ENCODE measurements around the gene EIF2AK3. TPM values are rescaled to one million over a fixed set of nuclear protein-coding genes. Genes with fewer than 3 reads are reported as not detected.
"Not testable (repeated sequence)": the region's sequence is repeated elsewhere in the genome, so short reads cannot be mapped to it uniquely, and the experiment has no call there.

The EIF2AK3 gene
- total RNA-seq, 1 experiment from 2014 or later = 18.4 TPM

GRCh38 chr2:88627856-88628570, 749 bp upstream of the EIF2AK3 start:
- Histone ChIP-seq H3K9me3 (ENCODE audit: low read length) (no peaks in the 10 kb centered on the region), H4K20me1 (ENCODE audit: insufficient read depth, low read depth, low read length) (peaks cover 7% of the 10 kb centered on the region; the same call in 1 of the 2 replicates), H3K4me2 (ENCODE audit: low read depth, low read length, poor library complexity, severe bottlenecking) (peak overlapping the region; percentile 84), H3K79me2 (ENCODE audit: low read length) (peaks cover 36% of the 10 kb centered on the region), H2AFZ (ENCODE audit: low read length) (peak overlapping the region; percentile 83), H3K9me2 (replicated peaks; ENCODE audit: insufficient read depth, low read length) (no peaks in the 10 kb centered on the region), H3K27me3 (ENCODE audit: low read length) (no peaks in the 10 kb centered on the region), H3K27ac (ENCODE audit: low read length) (peak overlapping the region; percentile 76), H3K9ac (ENCODE audit: low read length) (peak overlapping the region; percentile 75), H3K36me3 (ENCODE audit: insufficient read depth, low read length) (no peaks in the 10 kb centered on the region), H3K4me3 (ENCODE audit: low read length) (peak overlapping the region; percentile 76), H3K4me1 (ENCODE audit: low read length) (peaks cover 42% of the 10 kb centered on the region)
- peak; percentile 91 for DNase-seq

GRCh38 chr2:88626171-88627054, 851 bp downstream of the EIF2AK3 start:
- Histone ChIP-seq H3K79me2 (ENCODE audit: low read length) (peaks cover 49% of the 10 kb centered on the region), H3K27ac (ENCODE audit: low read length) (no peak overlapping the region), H3K27me3 (ENCODE audit: low read length) (no peaks in the 10 kb centered on the region), H3K36me3 (ENCODE audit: insufficient read depth, low read length) (no peaks in the 10 kb centered on the region), H2AFZ (ENCODE audit: low read length) (peak overlapping the region; percentile 90; the same call in 1 of the 2 replicates), H3K9me3 (ENCODE audit: low read length) (no peaks in the 10 kb centered on the region), H3K4me2 (ENCODE audit: low read depth, low read length, poor library complexity, severe bottlenecking) (peak overlapping the region; percentile 84), H4K20me1 (ENCODE audit: insufficient read depth, low read depth, low read length) (peaks cover 7% of the 10 kb centered on the region; the same call in 1 of the 2 replicates), H3K4me3 (ENCODE audit: low read length) (peak overlapping the region; percentile 89), H3K9me2 (replicated peaks; ENCODE audit: insufficient read depth, low read length) (no peaks in the 10 kb centered on the region), H3K4me1 (ENCODE audit: low read length) (peaks cover 52% of the 10 kb centered on the region), H3K9ac (ENCODE audit: low read length) (peak overlapping the region; percentile 79)
- DNase-seq = peak; percentile 70

- H3K4me3 ChIP-seq (ENCODE audit: low read length) = peak overlapping the region; percentile 53
- peaks cover 7% of the 10 kb centered on the region; the same call in 1 of the 2 replicates for H4K20me1 ChIP-seq (ENCODE audit: insufficient read depth, low read depth, low read length)
- DNase-seq = no peak
- no peak overlapping the region for H2AFZ ChIP-seq (ENCODE audit: low read length)
- H3K4me2 ChIP-seq (ENCODE audit: low read depth, low read length, poor library complexity, severe bottlenecking) = peak overlapping the region; percentile 84
- no peaks in the 10 kb centered on the region for H3K36me3 ChIP-seq (ENCODE audit: insufficient read depth, low read length)
- H3K79me2 ChIP-seq (ENCODE audit: low read length) = peaks cover 67% of the 10 kb centered on the region
- H3K27me3 ChIP-seq (ENCODE audit: low read length) = no peaks in the 10 kb centered on the region
- no peak overlapping the region for H3K27ac ChIP-seq (ENCODE audit: low read length)
- peaks cover 52% of the 10 kb centered on the region for H3K4me1 ChIP-seq (ENCODE audit: low read length)
- H3K9me3 ChIP-seq (ENCODE audit: low read length) = no peaks in the 10 kb centered on the region
- H3K9me2 ChIP-seq (replicated peaks; ENCODE audit: insufficient read depth, low read length) = no peaks in the 10 kb centered on the region
- peak overlapping the region; percentile 42 for H3K9ac ChIP-seq (ENCODE audit: low read length)
These were observed 2.8 kb downstream of the EIF2AK3 start for GRCh38 chr2:88624477-88624876.

GRCh38 chr2:88623831-88624465, 3.3 kb downstream of the EIF2AK3 start:
- H3K9me3 ChIP-seq (ENCODE audit: low read length); H2AFZ ChIP-seq (ENCODE audit: low read length); H3K9me2 ChIP-seq (replicated peaks; ENCODE audit: insufficient read depth, low read length); H3K36me3 ChIP-seq (ENCODE audit: insufficient read depth, low read length); DNase-seq; H3K27me3 ChIP-seq (ENCODE audit: low read length); H4K20me1 ChIP-seq (ENCODE audit: insufficient read depth, low read depth, low read length): not testable (repeated sequence)
- Histone ChIP-seq H3K4me1 (ENCODE audit: low read length) (peaks cover 51% of the 10 kb centered on the region), H3K9ac (ENCODE audit: low read length) (peak overlapping the region; percentile 42; the same call in 1 of the 2 replicates), H3K79me2 (ENCODE audit: low read length) (peaks cover 72% of the 10 kb centered on the region), H3K4me2 (ENCODE audit: low read depth, low read length, poor library complexity, severe bottlenecking) (peak overlapping the region; percentile 84), H3K4me3 (ENCODE audit: low read length) (peak overlapping the region; percentile 53; the same call in 1 of the 2 replicates), H3K27ac (ENCODE audit: low read length) (0 out of 2 replicates have a peak overlapping the region, but pooled peaks have one; percentile 2)

- no peaks in the 10 kb centered on the region for H3K27me3 ChIP-seq (ENCODE audit: low read length)
- no peak for DNase-seq
- no peak overlapping the region for H3K4me3 ChIP-seq (ENCODE audit: low read length)
- no peak overlapping the region for H2AFZ ChIP-seq (ENCODE audit: low read length)
- no peaks in the 10 kb centered on the region for H3K9me3 ChIP-seq (ENCODE audit: low read length)
- H3K9me2 ChIP-seq (replicated peaks; ENCODE audit: insufficient read depth, low read length) = no peaks in the 10 kb centered on the region
- peak overlapping the region; percentile 45 for H3K4me2 ChIP-seq (ENCODE audit: low read depth, low read length, poor library complexity, severe bottlenecking)
- H3K27ac ChIP-seq (ENCODE audit: low read length) = peak overlapping the region; percentile 12
- no peak overlapping the region for H3K9ac ChIP-seq (ENCODE audit: low read length)
- H3K36me3 ChIP-seq (ENCODE audit: insufficient read depth, low read length) = no peaks in the 10 kb centered on the region
- H3K79me2 ChIP-seq (ENCODE audit: low read length) = peaks cover 87% of the 10 kb centered on the region
- H3K4me1 ChIP-seq (ENCODE audit: low read length) = peaks cover 43% of the 10 kb centered on the region
- peaks cover 7% of the 10 kb centered on the region; the same call in 1 of the 2 replicates for H4K20me1 ChIP-seq (ENCODE audit: insufficient read depth, low read depth, low read length)
These were observed 5.0 kb downstream of the EIF2AK3 start for GRCh38 chr2:88622307-88622706.

- H4K20me1 ChIP-seq (ENCODE audit: insufficient read depth, low read depth, low read length) = peaks cover 6% of the 10 kb centered on the region; the same call in 1 of the 2 replicates
- no peaks in the 10 kb centered on the region for H3K36me3 ChIP-seq (ENCODE audit: insufficient read depth, low read length)
- H3K79me2 ChIP-seq (ENCODE audit: low read length) = peaks cover 92% of the 10 kb centered on the region
- H3K4me3 ChIP-seq (ENCODE audit: low read length) = no peak overlapping the region
- no peaks in the 10 kb centered on the region for H3K9me3 ChIP-seq (ENCODE audit: low read length)
- H3K9ac ChIP-seq (ENCODE audit: low read length) = no peak overlapping the region
- DNase-seq = no peak
- H3K4me1 ChIP-seq (ENCODE audit: low read length) = peaks cover 47% of the 10 kb centered on the region
- no peaks in the 10 kb centered on the region for H3K9me2 ChIP-seq (replicated peaks; ENCODE audit: insufficient read depth, low read length)
- no peak overlapping the region for H3K27ac ChIP-seq (ENCODE audit: low read length)
- no peak overlapping the region for H3K4me2 ChIP-seq (ENCODE audit: low read depth, low read length, poor library complexity, severe bottlenecking)
- no peak overlapping the region for H2AFZ ChIP-seq (ENCODE audit: low read length)
- no peaks in the 10 kb centered on the region for H3K27me3 ChIP-seq (ENCODE audit: low read length)
These were observed 5.8 kb downstream of the EIF2AK3 start for GRCh38 chr2:88621432-88621831.

- H3K4me1 ChIP-seq (ENCODE audit: low read length) = peaks cover 41% of the 10 kb centered on the region
- H3K4me2 ChIP-seq (ENCODE audit: low read depth, low read length, poor library complexity, severe bottlenecking) = no peak overlapping the region
- H3K79me2 ChIP-seq (ENCODE audit: low read length) = peaks cover 93% of the 10 kb centered on the region
- H4K20me1 ChIP-seq (ENCODE audit: insufficient read depth, low read depth, low read length) = no peaks in the 10 kb centered on the region
- no peak overlapping the region for H2AFZ ChIP-seq (ENCODE audit: low read length)
- H3K36me3 ChIP-seq (ENCODE audit: insufficient read depth, low read length) = no peaks in the 10 kb centered on the region
- H3K27me3 ChIP-seq (ENCODE audit: low read length) = no peaks in the 10 kb centered on the region
- H3K9ac ChIP-seq (ENCODE audit: low read length) = no peak overlapping the region
- no peak overlapping the region for H3K4me3 ChIP-seq (ENCODE audit: low read length)
- no peak for DNase-seq
- no peaks in the 10 kb centered on the region for H3K9me3 ChIP-seq (ENCODE audit: low read length)
- H3K27ac ChIP-seq (ENCODE audit: low read length) = no peak overlapping the region
- H3K9me2 ChIP-seq (replicated peaks; ENCODE audit: insufficient read depth, low read length) = no peaks in the 10 kb centered on the region
These were observed 7.2 kb downstream of the EIF2AK3 start for GRCh38 chr2:88620015-88620414.
